HG03097 (cell line): ENCODE measurements around the gene TNS1.

ENCODE experiments used
- ATAC-seq: cut with Tn5 transposase; IDR thresholded peaks from one replicate; pipeline ENCODE4 v1.9.1; 2021; ENCODE audit not compliant: unreplicated experiment, low FRiP score

TNS1 gene

DNA sequence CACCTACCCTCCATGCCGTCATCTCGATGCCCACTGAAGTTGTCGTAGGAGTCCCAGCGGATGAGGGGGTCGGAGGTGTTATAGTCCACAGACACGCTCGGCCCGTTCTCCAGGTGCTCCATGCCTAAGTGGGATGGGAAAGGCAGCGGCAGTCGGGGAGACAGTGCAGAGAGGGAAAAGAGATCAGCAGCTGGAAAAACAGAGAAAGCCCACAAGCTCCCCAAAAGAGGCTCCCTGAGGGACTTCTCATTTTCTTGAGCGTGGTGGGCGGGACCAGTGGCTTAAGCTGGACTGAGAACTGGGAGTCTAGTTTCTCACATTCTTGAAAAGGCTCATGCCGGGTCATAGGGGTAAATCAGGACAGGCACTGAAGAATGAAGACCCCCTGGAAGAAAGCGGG, 121.9 kb downstream of the TNS1 start:
- no peak for ATAC-seq

DNA sequence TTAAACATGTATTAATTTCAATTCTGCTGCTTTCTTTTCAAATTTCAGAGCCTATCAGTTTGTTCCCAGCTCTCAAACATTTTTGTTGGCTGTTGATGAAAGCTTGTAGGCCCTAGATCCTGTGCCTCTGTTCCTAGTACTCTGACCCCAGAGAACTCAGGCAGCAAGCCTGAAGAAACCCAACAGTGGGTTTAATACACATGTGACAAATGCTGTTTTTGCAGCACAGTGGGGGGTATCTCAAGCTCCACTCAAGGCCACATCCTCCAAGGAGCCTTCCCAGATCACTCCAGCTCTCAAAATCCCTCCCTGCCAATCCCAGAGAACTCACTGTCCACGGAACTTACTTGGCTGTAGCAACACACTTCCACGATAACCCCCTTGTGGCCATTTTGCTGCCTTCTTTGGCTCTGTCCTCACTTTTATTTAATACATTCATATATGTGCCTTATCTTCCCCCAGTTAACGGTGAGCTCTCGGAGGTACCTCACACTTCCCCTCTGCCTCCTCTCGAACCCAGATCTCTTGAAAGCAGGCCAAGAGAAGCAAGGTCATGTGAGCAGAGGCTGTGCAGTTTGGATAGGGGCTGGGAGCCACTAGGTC, 122.4 kb downstream of the TNS1 start:
- ATAC-seq, result no peak

DNA sequence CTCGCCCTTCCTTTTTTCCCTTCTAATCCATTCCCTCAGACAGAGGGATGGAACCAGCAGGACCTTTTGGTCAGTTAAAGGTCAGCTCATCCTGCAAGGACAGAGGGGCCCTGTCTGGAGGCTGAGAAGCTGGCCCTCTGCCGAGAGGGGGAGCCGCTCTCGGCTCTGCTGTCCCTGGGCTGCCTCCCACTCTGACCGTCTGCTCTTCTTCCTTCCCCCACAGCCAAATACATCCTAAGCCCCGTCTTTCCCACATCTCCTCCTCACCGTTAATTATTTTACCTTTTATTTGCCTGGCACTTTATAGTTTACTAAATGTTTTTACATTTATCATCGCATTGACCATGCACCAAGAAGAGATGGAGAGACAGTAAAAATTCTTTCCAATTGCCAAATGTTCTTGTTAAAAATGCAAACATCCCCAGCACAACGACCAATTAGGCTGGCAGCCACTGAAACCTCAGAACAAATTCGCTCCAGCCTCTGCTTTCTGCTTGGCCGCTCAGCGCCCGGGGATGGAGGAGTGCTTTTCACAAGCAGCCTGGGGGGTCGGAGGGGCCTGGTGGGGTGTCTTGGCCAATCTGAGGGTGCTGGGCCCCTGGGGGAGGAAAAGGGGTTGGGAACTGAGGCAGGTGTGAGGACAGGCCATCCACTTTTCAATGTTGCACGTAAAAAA, 123.7 kb downstream of the TNS1 start:
- ATAC-seq, result no peak

DNA sequence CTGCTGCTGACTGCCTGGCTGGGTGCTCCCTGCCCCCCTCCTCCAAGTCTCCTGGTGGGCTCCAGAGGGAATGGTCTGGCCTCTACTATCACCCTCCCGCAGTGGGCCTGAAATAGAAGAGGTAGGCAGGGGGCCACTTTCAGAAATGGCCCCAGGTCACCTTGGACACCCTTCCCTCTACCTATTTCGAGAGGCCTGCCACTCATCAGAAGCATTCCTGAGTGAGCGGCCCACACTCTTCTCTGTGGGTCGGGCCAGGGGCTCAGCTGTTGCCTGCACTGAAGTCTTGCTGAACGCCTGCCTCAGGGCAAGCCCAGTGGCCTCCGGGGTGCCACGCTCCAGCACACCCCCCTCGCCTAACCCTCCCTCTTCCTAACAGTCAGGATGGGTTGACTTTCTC, 124.9 kb downstream of the TNS1 start:
- no peak for ATAC-seq

DNA sequence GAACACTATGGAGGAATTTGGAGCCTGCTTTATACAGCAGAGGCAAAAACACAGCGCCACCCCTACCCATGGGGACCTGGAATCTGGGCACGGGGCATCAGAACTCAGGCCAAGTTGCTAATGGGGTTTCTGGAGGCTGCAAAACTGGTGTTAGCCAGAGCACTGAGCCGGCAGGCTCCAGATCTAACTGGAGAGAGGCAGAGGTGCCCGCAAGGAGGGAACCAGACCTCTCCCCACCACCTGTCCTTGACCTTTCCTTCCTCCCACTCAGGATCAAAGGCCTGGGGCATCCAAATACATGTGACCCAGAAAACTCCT, 126.6 kb downstream of the TNS1 start:
- ATAC-seq, result no peak

DNA sequence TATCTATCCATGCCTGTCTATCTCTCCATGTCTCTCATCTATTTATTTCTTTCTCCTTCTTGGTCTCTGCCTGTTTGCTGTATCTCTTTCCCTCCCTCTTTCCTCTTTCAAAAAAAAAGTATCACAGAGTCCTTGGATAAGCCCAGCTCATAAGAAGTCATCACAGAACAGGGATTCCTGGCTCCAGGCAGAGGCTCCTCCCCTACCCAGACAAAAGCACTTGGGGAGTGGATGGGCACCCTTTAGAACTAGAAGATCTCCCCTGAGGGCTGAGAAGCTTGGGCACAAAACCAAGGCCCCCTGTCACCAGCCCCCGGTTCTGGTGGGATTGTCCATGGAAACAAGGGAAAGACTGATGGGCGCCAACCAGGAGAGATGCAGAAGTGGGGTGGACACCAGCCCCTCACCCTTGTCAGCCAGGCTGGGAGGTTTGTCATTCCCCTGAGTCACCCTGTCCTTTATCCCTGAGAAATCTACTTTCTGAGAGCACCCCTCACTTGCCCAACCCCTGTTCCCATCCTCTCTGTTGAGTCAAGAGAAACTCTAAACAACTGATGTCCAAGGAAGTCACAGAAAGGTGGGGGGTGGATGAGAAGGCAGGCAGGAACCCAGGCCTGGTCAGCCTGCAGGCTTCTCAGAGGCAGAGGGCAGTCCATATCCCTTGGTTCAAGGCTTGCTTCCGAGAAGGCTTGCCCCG, 127.1 kb downstream of the TNS1 start:
- ATAC-seq, result no peak

DNA sequence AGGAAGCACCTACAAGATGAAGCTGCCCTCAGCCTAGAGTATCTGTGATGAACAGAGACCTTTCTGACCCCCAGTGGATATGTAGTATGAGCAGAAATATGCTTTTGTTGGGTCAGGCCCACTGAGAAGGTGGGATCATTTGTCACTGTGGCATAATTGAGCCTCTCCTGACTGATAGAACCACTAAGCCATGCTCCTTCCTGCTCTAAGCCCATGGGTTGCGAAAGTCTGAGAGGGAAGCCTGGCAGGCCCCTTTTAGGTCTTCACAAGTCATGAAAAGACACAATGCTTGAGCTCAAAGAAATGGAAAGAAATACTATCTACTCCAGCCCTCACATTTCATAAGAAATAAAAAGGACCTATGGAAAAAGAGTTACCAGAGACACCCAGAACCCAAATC, 127.7 kb downstream of the TNS1 start:
- ATAC-seq, result no peak

DNA sequence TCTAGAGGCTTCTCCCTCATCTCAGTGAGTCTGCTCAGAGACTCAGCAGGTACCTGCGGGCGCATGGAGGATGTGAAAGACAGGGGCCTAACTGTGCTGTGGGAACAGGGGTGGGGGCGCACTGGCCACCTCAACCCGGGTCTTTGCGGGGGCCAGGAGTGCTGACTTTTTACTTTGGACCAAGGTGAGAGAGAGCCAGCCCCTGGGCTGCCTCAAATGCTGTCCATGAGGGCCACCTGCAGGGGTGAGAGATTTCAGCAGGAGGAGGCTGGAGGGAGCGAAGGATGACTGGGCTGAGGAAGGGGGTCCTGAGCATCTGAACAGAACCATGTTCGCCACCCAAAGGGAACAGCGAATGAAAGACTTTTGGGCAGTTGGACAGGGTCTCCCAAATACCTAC, 129.4 kb downstream of the TNS1 start:
- no peak for ATAC-seq

DNA sequence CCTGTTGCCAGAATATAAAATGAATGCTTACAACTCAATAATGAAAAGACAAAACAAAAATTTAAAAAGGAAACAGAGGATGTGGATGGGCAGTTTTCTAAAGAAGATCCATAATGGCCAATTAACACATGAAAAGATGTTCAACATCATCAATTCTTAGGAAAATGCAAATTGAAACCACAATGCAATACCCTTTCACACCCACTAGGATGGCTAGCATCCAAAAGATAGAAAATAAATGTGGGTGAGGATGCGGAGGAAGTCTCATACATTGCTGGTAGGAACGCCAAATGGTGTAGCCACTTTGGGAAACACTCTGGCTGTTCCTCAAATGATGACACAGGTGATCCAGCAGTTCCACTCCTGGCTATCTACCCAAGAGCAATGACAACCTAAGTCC, 130.5 kb downstream of the TNS1 start:
- ATAC-seq, result no peak

DNA sequence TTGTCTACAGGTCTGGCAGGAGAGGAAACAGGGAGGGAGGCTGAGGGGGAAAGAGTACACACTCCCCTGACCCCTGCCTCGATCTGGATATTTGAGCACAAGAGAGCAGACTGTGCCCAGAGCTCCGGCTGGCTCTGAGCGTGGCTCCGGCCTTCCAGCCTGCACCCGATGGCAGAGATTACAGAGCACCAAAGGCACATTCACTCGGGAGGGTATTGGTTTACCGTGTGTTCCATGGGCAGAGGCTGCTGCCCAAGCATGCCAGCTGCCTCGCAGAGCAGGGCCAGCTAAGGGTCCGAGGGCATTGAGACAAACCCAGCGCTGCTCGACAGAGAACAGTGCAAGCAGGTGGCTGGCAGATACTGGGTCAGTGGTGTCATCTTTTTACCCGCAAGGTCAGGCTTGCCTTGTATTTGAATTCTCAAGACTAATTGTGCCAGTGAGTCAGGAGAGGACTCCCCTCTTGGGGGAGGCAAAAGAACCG, 132.2 kb downstream of the TNS1 start:
- no peak for ATAC-seq

DNA sequence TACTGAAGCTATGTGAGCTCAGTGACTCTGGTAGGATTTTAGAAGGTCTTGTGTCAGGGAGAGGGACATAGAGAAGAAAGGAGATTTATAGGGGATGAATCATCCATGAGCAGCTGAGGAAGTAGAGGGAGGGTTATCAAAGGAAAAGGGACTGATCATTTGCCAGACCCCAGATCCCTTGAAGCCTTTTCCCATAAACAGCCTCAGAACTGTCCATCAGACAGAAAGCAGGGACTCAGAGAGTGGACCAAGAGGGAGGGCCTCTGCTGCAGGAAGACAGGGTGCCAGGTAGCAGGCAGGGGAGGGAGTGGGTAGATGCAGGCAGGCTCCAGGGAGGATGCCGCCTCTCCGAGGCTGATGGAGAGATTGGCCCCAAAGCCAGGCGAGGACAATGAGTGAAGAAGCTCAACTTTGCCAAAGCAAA, 133.9 kb downstream of the TNS1 start:
- ATAC-seq, result no peak

DNA sequence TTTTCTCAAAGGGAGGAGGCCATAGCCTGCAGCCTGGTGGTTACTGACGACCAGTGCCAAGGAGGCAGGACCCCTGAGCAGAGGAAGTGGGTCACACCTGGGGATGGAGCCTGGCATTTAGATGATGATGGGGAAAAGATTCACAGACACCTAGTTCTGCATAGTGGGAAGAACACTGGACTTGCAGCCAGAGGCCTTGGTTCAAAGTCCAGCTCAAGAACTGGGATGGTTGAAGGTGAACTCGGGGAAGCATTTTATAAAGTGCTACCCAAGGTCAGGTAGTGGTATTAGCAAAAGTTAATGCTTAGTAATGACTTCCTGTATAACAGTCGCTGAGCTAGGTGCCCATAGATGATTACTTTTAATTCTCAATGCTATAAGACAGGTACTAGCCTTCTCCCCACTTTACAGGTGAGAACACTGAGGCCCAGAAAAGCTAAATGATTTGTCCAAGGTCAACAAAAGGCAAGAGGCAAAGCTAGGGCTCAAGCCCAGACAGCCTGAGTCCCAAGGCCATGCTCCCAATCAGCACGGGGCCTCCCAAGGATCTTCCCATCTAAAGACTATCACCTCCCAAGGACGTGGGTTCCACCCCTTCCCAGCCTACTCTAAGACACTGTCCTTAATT, 134.4 kb downstream of the TNS1 start:
- ATAC-seq, result no peak

DNA sequence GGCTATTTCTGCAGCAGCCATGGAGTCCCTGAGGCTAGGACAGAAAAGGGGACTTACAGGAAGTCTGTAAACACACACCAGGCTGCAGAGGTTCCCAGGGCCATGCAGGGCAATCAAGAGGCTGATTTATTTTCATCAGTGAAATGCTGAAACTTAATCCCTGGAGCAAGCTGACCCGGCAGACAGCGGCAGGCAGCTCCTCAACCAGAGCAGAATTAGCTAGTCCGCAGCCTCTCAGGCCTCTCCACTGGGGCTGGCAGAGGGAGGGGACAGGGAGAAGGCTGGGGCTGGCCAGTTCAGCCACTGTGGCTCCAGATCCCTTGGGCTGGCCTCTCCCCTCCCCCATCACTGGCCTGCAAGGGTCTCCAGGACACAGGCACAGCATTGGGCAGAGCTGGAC, 136.3 kb downstream of the TNS1 start:
- no peak for ATAC-seq

DNA sequence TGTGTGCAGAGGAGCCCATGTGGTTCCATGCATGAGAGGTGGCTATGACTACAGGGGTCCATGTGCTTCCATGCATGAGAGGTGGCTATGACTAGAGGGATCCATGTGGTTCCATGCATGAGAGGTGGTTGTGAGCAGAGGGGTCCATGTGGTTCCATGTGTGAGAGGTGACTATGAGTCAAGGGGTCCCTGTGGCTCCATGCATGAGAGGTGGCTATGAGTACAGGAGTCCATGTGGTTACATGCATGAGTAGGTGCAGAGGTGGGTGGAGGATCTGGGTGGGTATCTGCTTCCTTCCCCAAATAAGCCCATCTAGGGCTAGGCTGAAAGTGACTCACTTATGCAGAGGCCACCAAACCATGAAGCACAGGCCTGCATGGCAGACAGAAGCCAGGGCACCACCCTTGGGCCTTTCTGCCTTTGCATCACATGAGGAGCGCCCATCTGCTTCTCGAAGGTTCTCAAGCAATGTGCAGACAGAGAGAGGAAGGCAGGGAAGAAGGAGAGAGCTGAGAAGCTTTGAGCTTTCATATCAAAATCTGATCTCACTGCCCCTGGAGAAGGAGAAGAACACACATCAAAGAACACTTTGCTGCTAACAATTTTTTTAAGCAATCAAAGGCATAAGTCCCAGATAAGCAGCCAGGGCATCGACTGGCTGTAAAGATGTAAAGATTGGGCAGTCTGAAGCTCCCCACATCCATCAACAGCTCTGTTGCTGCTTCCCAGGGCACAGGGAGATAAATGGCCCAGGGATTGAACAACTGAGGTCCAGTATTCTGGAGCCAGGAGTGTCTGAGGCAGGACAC, 137.6 kb downstream of the TNS1 start:
- no peak for ATAC-seq

DNA sequence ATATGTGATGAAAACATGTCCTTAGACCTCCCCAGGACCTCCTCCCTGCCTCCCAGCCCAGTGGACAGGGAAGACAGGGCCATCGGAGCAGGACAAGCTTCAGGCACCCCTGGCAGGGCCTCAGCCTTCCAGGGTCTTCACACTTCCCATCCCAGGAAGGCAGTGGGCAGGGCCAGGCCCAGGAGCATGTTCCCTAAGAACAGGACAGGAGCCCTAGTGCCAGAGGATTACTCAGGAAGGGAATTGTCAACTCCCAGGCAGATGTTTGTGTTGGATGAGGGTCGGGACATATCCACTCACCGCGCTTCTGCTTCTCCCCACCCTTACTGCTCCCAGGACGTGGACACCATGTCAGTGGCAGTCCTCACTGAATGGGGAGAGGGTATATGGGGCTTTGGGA, 138.9 kb downstream of the TNS1 start:
- no peak for ATAC-seq

DNA sequence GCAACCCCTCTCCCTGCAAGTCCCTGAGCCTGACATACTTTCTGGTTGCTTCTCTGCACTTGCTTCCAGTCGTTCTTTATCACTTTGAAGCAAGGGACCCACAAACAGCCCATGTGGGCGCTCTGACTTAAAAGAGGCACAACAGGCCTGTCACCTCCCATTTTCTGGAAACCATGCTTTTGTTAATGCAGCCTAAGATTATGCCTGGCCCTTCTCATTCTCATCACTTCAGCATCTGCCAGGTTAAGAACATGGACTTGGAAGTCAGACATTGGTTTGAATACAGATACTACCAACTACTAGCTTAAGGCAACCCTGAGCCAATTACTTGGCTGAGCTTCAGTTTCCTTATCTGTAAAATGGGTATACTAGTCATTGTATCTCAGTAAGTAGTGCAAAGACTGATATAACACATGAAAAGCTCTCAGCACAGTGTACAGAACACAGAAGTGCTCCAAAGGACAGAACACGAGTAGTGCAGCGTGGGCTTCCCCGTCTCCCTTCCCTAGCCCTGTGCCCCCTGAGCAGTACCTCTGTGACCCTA, 141.4 kb downstream of the TNS1 start:
- no peak for ATAC-seq

DNA sequence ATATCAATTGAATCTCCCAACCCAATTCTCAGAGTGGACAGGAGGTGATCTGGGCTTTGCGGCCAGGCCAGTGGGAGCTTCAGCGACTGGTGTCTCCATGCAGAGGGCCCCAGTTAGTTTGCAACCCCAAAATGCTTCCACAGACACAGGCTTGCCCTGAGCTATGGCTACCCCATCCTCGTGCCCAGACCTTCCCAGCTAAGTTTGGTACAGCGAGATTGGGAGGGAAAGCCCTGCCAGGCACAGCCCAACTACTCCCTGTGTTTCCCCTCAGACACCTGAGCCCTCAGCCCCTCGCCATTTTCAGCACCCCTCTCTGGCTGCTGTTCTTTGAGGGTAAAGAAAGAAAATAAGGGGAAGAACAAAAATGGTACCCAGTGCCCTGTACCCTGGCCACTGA, 142.9 kb downstream of the TNS1 start:
- ATAC-seq, result no peak

DNA sequence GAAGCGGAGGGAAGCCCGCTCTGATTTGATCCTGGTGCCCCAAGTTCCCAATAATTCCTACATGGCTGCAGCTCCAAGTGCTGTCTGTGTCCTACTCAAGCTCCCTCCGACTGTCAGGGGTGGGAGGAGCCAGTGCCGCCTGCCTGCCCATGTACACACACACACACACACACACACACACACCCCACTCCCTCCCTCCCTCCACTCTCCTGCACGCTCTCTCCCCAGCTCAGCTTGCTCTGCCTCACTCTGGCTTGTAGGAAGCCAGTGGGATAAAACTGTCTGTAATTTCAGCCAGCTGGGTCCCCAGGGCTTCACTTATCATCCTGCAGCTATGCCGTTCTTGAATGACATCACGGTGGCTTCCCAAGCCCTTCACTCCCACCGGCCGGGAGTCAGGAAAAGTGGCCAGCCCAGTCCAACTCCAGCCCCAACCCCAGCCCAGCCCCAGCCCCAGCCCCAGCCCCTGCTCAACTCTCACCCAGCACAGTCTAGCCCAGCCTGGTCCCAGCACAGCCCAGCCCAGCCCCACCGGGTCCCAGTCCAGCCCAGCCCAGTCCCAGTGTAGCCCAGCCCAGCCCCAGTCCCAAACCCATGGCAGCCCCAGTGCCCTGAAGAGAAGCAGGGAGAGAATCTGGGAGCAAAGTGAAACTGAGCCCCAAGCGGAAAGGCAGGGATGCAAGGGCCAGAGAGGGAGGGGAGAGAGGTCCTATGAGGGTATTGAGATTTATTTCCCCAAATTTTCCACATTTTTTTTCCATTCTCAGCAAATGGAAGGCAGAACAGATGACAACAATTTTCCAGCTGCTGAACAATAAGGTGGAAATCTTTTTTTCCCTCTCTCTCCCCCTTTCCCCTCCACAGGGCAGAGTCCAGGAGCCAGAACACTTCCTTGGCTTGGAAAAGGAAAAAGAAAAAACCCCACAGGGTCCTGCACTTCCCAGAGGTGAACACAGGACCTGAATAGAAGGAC, 144.0 kb downstream of the TNS1 start:
- no peak for ATAC-seq
